Activated naive CD8-positive, alpha-beta T cell (primary cell): Measurements from ENCODE around the gene RDH13.
"Not testable (repeated sequence)": the region's sequence is repeated elsewhere in the genome, so short reads cannot be mapped to it uniquely, and the experiment has no call there.

Experiments
- H3K27ac Mint-ChIP-seq: one replicate; pipeline ENCODE4 v1.8.0; 2021; ENCODE audit warnings: mixed read lengths
- H3K27me3 Mint-ChIP-seq: one replicate; pipeline ENCODE4 v1.8.0; 2021; ENCODE audit warnings: mixed read lengths
- H3K36me3 Mint-ChIP-seq: one replicate; pipeline ENCODE4 v1.8.0; 2021; ENCODE audit warnings: mixed read lengths
- H3K4me1 Mint-ChIP-seq: one replicate; pipeline ENCODE4 v1.8.0; 2021; ENCODE audit warnings: low read depth, mixed read lengths
- H3K4me3 Mint-ChIP-seq: one replicate; pipeline ENCODE4 v1.8.0; 2021; ENCODE audit warnings: mild to moderate bottlenecking, mixed read lengths
- H3K9me3 Mint-ChIP-seq: one replicate; pipeline ENCODE4 v1.8.0; 2021; ENCODE audit warnings: low read depth, mixed read lengths

Gene RDH13, protein sequence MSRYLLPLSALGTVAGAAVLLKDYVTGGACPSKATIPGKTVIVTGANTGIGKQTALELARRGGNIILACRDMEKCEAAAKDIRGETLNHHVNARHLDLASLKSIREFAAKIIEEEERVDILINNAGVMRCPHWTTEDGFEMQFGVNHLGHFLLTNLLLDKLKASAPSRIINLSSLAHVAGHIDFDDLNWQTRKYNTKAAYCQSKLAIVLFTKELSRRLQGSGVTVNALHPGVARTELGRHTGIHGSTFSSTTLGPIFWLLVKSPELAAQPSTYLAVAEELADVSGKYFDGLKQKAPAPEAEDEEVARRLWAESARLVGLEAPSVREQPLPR

GRCh38 chr19:55062735-55063491 is at the start of gene RDH13:
Gene RDH13, minus strand, starts transcription at chr19:55063148. Its CDS starts 116 bp downstream, at chr19:55063032.
- Mint-ChIP-seq H3K4me3 (peak within 1 kb of the TSS; percentile 95), H3K36me3 (peaks cover 4% of the 10 kb centered on the region)

GRCh38 chr19:55112246-55112776 is 49.4 kb upstream of the RDH13 start:
- H3K27ac Mint-ChIP-seq: no peak overlapping the region
- H3K4me1 Mint-ChIP-seq: peaks cover 18% of the 10 kb centered on the region
- no peaks in the 10 kb centered on the region for H3K36me3 Mint-ChIP-seq
- H3K9me3 Mint-ChIP-seq: no peaks in the 10 kb centered on the region
- H3K4me3 Mint-ChIP-seq: no peak overlapping the region
- H3K27me3 Mint-ChIP-seq: no peaks in the 10 kb centered on the region

More at GRCh38 chr19:55062735-55063491, at the start of gene RDH13:
- Mint-ChIP-seq H3K4me1 (peaks cover 13% of the 10 kb centered on the region), H3K27ac (peak within 1 kb of the TSS; percentile 80), H3K9me3 (no peaks in the 10 kb centered on the region), H3K27me3 (peaks cover 16% of the 10 kb centered on the region)

- peaks cover 18% of the 10 kb centered on the region for H3K4me1 Mint-ChIP-seq
- H3K27me3 Mint-ChIP-seq: no peaks in the 10 kb centered on the region
Measured at GRCh38 chr19:55111238-55111831, 48.4 kb upstream of the RDH13 start.

GRCh38 chr19:55109527-55110291 is 46.8 kb upstream of the RDH13 start:
- Mint-ChIP-seq H3K9me3 (no peaks in the 10 kb centered on the region), H3K4me3 (no peak overlapping the region), H3K36me3 (peaks cover 6% of the 10 kb centered on the region), H3K27ac (no peak overlapping the region), H3K4me1 (peaks cover 6% of the 10 kb centered on the region), H3K27me3 (no peaks in the 10 kb centered on the region)

More at GRCh38 chr19:55111238-55111831, 48.4 kb upstream of the RDH13 start:
- Mint-ChIP-seq H3K9me3 (no peaks in the 10 kb centered on the region), H3K27ac (no peak overlapping the region), H3K4me3 (no peak overlapping the region), H3K36me3 (peaks cover 4% of the 10 kb centered on the region)

DNA sequence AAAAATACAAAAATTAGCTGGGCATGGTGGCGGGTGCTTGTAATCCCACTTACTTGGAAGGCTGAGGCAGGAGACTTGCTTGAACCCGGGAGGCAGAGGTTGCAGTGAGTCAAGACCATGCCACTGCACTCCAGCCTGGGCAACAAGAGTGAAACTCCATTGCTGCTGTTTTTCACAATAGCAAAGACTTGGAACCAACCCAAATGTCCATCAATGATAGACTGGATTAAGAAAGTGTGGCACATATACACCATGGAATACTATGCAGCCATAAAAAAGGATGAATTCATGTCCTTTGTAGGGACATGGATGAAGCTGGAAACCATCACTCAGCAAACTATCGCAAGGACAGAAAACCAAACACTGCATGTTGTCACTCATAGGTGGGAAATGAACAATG is 44.3 kb upstream of the RDH13 start:
- H3K27ac Mint-ChIP-seq, H3K27me3 Mint-ChIP-seq, H3K4me3 Mint-ChIP-seq, H3K4me1 Mint-ChIP-seq, H3K9me3 Mint-ChIP-seq: not testable (repeated sequence)
- peaks cover 11% of the 10 kb centered on the region for H3K36me3 Mint-ChIP-seq

DNA sequence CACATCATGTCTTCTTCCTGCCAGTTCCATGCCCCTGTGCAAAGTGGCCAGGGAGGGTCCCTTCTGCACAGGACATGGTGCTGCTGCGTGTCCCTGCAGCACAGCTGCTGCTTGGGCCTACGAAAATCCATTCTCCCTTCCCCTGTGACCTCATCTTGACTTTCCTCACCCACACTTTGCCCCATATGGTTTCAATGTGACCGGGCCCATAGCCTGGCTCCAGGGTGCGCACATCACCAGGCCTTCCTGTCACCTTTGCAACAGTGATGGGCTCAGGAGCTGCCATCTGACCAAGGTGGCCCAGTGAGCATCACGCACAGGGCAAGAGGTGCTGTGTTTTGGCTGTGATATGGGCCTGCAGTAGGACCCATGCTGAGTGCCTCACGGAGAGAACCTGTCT is 43.6 kb upstream of the RDH13 start:
- H3K4me3 Mint-ChIP-seq: no peak overlapping the region
- peaks cover 13% of the 10 kb centered on the region for H3K36me3 Mint-ChIP-seq
- no peaks in the 10 kb centered on the region for H3K9me3 Mint-ChIP-seq
- peaks cover 4% of the 10 kb centered on the region for H3K4me1 Mint-ChIP-seq
- H3K27me3 Mint-ChIP-seq: no peaks in the 10 kb centered on the region
- H3K27ac Mint-ChIP-seq: no peak overlapping the region

DNA sequence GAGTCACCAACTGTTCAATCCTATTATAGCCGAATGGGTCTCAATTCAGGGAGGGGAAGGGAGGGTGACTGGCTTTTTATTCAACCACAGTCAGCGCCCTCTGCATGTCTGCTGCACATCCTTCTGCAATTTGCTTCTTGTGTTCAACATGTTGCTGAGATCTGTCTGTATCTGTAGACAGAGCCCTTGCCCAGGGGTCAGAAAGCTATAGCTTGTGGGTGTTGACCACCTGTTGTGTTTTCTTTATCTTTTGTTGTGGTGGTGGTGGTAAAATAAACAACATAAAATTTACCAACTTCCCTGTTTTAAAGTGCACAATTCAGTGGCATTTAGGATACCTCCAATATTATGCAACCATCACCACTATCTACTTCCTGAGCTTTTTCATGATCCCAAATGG is 42.3 kb upstream of the RDH13 start:
- no peaks in the 10 kb centered on the region for H3K9me3 Mint-ChIP-seq

DNA sequence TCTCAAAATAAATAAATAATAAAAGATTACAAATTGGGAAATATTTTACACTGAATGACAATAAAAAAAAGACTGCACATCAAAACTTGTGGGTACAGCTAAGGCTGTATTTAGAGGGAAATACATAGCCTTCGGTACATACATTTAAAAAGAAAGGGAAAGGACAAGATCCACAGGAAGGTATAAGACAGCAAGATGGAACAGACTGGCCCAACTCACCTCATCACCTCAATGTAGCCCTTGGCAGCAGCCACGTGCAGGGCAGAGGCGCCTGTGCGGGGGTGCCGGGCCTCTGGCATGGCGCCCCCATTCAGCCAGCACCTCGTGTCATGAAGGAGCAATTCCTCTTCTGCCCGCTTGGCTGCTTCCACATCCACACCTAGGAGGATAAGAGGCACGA is 40.2 kb upstream of the RDH13 start:
- peaks cover 17% of the 10 kb centered on the region for H3K36me3 Mint-ChIP-seq
- no peak overlapping the region for H3K27ac Mint-ChIP-seq
- H3K27me3 Mint-ChIP-seq: no peaks in the 10 kb centered on the region
- no peak overlapping the region for H3K4me3 Mint-ChIP-seq
- H3K4me1 Mint-ChIP-seq: peaks cover 4% of the 10 kb centered on the region
- no peaks in the 10 kb centered on the region for H3K9me3 Mint-ChIP-seq

More for the DNA sequence above, 42.3 kb upstream of the RDH13 start:
- Mint-ChIP-seq H3K4me1 (peaks cover 4% of the 10 kb centered on the region), H3K4me3 (no peak overlapping the region), H3K27me3 (no peaks in the 10 kb centered on the region), H3K36me3 (peaks cover 15% of the 10 kb centered on the region), H3K27ac (no peak overlapping the region)

DNA sequence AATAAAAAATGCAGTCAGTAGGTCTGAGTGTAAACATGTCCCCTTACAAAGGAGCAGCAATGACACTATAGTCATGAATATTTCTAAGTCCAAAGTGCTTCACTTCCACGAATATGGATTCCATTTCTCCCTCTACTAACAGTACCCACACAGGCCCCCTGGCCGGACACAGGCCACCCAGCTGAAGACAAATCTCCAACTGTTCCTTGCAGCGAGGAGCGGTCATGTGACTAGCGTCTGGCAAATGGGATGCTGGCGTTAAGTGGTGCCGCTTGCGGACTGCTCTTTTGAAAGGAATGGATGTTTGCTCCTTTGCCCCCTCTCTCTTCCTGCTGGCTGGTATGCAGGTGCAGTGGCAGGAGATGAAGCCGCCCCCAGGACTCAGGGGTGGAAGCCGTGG is 38.3 kb upstream of the RDH13 start:
- H3K4me3 Mint-ChIP-seq: no peak overlapping the region
- H3K27me3 Mint-ChIP-seq: no peaks in the 10 kb centered on the region
- no peak overlapping the region for H3K27ac Mint-ChIP-seq
- peaks cover 1% of the 10 kb centered on the region for H3K4me1 Mint-ChIP-seq
- peaks cover 13% of the 10 kb centered on the region for H3K36me3 Mint-ChIP-seq
- no peaks in the 10 kb centered on the region for H3K9me3 Mint-ChIP-seq

DNA sequence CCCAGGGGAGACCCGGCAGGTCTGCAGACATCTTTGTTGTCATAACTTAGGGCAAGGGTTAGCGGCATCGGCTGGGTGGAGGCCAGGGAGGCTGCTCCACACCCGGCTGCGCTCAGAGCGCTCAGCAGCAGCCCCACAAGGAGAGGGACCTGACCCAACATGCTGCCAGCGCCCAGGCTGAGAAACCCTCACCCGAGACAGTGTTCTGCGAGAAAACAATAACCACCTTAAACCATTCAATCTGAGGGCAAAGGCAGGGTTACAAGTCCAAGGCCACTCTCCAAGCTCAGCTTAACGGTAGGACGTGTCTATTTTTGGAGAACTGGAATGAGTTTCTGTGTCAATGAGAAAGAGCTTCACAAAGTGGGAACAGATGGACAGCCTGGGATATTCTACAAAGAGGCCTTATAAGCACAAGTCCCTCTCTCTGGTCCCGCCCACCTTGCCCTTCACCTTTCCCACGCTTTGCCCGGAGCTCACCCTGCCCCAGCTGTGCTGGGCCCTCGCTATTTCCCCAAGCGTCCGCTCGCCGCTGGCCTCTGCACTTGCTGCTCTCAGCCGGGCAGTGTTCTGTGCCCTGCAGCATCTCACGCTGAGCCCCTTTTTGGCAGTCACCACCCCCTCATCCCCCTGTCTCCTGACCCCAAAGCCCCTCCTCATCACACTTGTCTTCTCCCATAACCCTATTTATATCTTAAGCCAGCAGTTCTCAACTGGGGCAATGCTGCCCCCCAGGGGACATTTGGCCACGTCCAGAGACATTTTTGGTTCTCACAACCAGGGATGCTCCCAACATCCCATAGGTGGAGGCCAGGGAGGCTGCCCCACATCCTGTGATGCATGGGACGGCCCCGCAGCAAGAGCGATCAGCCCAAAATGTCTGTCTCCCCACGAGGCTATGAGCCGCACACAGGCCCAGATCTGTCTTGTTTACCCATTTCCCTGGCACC is 36.9 kb upstream of the RDH13 start:
- H3K27ac Mint-ChIP-seq: no peak overlapping the region
- no peak overlapping the region for H3K4me3 Mint-ChIP-seq
- no peaks in the 10 kb centered on the region for H3K4me1 Mint-ChIP-seq
- H3K27me3 Mint-ChIP-seq: no peaks in the 10 kb centered on the region
- no peaks in the 10 kb centered on the region for H3K9me3 Mint-ChIP-seq
- peaks cover 11% of the 10 kb centered on the region for H3K36me3 Mint-ChIP-seq

DNA sequence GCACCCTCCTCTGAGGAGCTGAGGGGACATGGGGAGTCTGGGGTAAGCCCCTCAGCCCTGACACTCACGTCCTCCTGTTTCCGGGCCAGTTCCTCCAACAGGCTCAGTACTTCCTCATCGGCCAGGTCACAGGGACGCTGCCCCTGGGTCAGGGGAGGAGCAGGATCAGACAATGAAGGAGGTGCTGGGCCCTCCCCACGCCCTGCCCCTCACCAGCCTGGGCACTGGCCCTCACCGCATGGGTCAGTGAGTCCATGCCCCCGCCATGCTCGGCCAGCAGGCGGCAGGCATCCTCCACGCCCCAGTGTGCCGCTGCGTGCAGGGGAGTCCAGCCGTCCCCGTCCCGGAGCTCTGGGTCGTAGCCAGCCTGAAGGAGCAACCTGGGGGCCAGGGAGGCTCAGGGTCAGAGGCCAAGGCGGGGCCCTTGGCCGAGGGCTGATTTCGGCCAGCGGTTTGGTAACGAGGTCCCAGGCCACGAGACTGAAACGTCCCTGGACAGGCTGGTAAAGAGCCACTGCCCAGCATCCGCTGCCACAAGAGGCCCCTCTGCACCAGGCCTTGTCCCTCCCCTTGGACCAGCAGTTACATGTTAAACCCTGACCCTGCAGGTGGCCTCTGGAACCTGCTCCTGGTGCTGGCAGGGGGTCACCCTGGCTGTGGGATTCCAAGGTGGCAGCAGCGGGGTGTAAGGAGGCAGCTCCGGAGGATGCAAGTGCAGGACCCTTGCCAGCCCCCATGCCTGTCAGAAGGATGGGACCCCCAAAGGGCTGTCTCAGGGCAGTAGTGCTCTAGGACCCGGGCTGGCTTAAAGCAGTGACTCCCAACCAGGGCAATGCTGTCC is 36.0 kb upstream of the RDH13 start:
- peaks cover 14% of the 10 kb centered on the region for H3K36me3 Mint-ChIP-seq
- H3K4me3 Mint-ChIP-seq: no peak overlapping the region
- no peaks in the 10 kb centered on the region for H3K9me3 Mint-ChIP-seq
- no peaks in the 10 kb centered on the region for H3K27me3 Mint-ChIP-seq
- no peak overlapping the region for H3K27ac Mint-ChIP-seq
- no peaks in the 10 kb centered on the region for H3K4me1 Mint-ChIP-seq

DNA sequence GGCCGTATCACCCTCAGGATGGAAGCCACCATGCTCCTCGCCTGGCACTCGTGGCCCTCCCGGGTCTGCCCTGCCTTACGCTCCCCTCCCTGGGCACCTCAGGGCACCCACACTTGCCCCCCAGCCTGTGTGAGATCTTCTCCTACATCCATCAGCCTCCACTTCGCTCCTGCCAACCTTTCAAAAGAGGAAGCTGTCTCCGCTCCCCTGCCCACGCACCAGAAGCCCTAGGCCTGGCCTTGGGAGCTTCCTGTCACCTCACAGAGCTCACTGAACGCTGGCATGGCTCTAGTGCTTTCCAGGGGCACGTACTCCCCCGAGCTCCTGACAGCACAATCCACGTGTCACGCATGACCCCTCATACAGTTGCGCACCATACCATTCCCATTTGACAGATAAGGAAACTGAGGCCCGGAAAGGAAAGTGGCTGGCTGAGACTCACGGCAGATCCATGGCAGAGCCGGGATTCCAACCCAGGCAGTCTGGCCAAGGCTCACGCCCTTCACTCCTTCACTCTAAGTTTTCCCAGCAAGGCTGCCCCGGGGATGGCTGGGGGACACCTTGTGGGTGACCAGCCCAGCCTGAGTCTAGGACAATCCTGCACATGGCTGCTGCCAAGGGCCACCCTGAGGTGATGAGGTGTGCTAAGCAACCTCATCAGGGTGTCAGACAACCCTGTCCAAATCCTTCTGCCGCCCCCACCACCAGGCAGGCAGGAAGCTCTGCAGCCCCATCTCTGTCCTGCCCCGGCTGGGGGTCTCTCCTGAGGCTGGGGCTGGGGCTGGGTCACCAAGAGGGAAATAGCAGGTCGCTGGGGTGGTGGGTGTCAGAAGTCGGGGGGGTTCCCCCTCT is 35.1 kb upstream of the RDH13 start:
- Mint-ChIP-seq H3K4me1 (no peaks in the 10 kb centered on the region), H3K4me3 (no peak overlapping the region), H3K27me3 (no peaks in the 10 kb centered on the region), H3K9me3 (no peaks in the 10 kb centered on the region), H3K27ac (no peak overlapping the region), H3K36me3 (peaks cover 14% of the 10 kb centered on the region)
